ENCODE measurements around the gene SERPINA4. TPM values are rescaled to one million over a fixed set of nuclear protein-coding genes. Genes with fewer than 3 reads are reported as not detected.

Gene SERPINA4
- total and polyA plus RNA-seq, 2 of the 8 experiments (the other 6 are each of a cell fraction or from before 2014, with no cell fraction given) = not detected

GRCh38 chr14:94617366-94617941 is 56.2 kb downstream of the SERPINA4 start:
- Histone ChIP-seq H3K4me2 (ENCODE audit: insufficient read depth in 1 of 2, low read depth in 2 of 2, low read length in 2 of 2) (no peak overlapping the region), H3K27me3 (replicated peaks in 1 of 4; ENCODE audit: control insufficient read depth in 3 of 4, extremely low read depth in 1 of 4, insufficient read depth in 3 of 4, low read length in 3 of 4) (no peaks in the 10 kb centered on the region)

More at GRCh38 chr14:94617366-94617941, 56.2 kb downstream of the SERPINA4 start:
- H2BK5ac ChIP-seq (ENCODE audit: low read depth, low read length) = no peak overlapping the region
- H2BK15ac ChIP-seq (ENCODE audit: low read length) = no peak overlapping the region
- no peak overlapping the region for H2BK120ac ChIP-seq (replicated peaks; ENCODE audit: low read depth, low read length)
- 91% methylated on average over 5 of the region's 5 CpGs; no CpG with 5 or more reads in 1 of the 2 experiments for WGBS, 2 experiments (ENCODE audit: extremely low coverage in 1 of 2, insufficient coverage in 1 of 2, insufficient read length in 1 of 2, insufficient replicate concordance in 2 of 2, low coverage in 1 of 2, low lambda C conversion rate in 2 of 2, missing lambda C conversion rate in 1 of 2)
- no peak overlapping the region for H3K9ac ChIP-seq (replicated peaks in 1 of 4; ENCODE audit: extremely low read depth in 1 of 4, low read depth in 3 of 4, low read length in 3 of 4)
- H3K14ac ChIP-seq (ENCODE audit: insufficient read length) = no peak overlapping the region
- H3K23me2 ChIP-seq (ENCODE audit: low read depth, low read length) = no peaks in the 10 kb centered on the region
- H3K4me1 ChIP-seq (replicated peaks in 1 of 4; ENCODE audit: control insufficient read depth in 3 of 4, insufficient read depth in 4 of 4, low read length in 3 of 4) = no peaks in the 10 kb centered on the region; a peak in 1 of 7 replicates
- no peak overlapping the region for H3K23ac ChIP-seq (ENCODE audit: insufficient read length)
- peaks cover 14 to 28% of the 10 kb centered on the region in 2 experiments for H3K9me3 ChIP-seq (ENCODE audit: insufficient read depth in 2 of 2, low read depth in 1 of 2, low read length in 1 of 2)
- no peak overlapping the region for H3K27ac ChIP-seq (ENCODE audit: low read depth, low read length)
- no peak overlapping the region for H4K91ac ChIP-seq (replicated peaks; ENCODE audit: insufficient read length, low read length)
- no peak overlapping the region for H2BK12ac ChIP-seq (ENCODE audit: low read depth, low read length)
- CTCF ChIA-PET (ENCODE audit: partially characterized antibody) = interaction anchor here (1.2 to 1.3 kb wide), 2 partner anchors 18 to 73 kb away, joined by 3 read pairs; no protein-coding TSS in a partner anchor
- H2AK5ac ChIP-seq (ENCODE audit: low read depth, low read length) = no peak overlapping the region
- no peak overlapping the region for H3K18ac ChIP-seq (ENCODE audit: extremely low read depth, low read length)
- H4K20me1 ChIP-seq (replicated peaks in 1 of 2; ENCODE audit: control insufficient read depth in 1 of 2, insufficient read depth in 2 of 2, low read length in 2 of 2) = no peaks in the 10 kb centered on the region
- no peak overlapping the region for H4K8ac ChIP-seq (ENCODE audit: extremely low read depth, insufficient read depth, low read length)
- H2BK20ac ChIP-seq (ENCODE audit: low read length) = no peak overlapping the region
- H3K79me2 ChIP-seq (ENCODE audit: control insufficient read depth in 1 of 2, insufficient read depth in 2 of 2, low read length in 2 of 2) = no peaks in the 10 kb centered on the region
- H4K5ac ChIP-seq (ENCODE audit: insufficient read length, low read depth, low read length) = no peak overlapping the region
- H3K4me3 ChIP-seq (ENCODE audit: extremely low read depth in 1 of 4, insufficient read depth in 2 of 4, low read depth in 3 of 4, low read length in 4 of 4) = no peak overlapping the region
- H3K56ac ChIP-seq (replicated peaks; ENCODE audit: insufficient read length, low read depth, low read length) = no peak overlapping the region
- H3K79me1 ChIP-seq (ENCODE audit: low read depth, low read length) = no peaks in the 10 kb centered on the region
- 0 out of 8 replicates have a peak, but pooled peaks cover 0 to 2% (median 0%) of the 10 kb centered on the region in 4 experiments for H3K36me3 ChIP-seq (ENCODE audit: control insufficient read depth in 2 of 4, insufficient read depth in 4 of 4, low read length in 3 of 4)
- POLR2A ChIA-PET (ENCODE audit: partially characterized antibody) = no interaction called here
- no peak for TF ChIP-seq CTBP2 (IDR thresholded peaks at IDR 0.05; ENCODE audit: borderline replicate concordance, insufficient read depth, insufficient read length, low read length)
- no peak for DNase-seq (ENCODE audit: low read depth in 1 of 2, low spot score in 2 of 2)
- no peak overlapping the region for H2AFZ ChIP-seq (ENCODE audit: low read length)
- no peak overlapping the region for H3K4ac ChIP-seq (replicated peaks; ENCODE audit: insufficient read length, low read depth, low read length)
- no peak for FAIRE-seq

Measured in H1 (cell line).